ENCODE measurements around the gene NCOA1. TPM values are rescaled to one million over a fixed set of nuclear protein-coding genes. Genes with fewer than 3 reads are reported as not detected.

Gene NCOA1
- polyA plus RNA-seq, 4 donors = 13.8 to 48.5 (median 20.4) TPM

- WGBS, 3 donors = 63 to 82% (median 82%) methylated on average over 2 of the region's 2 CpGs
- no peak overlapping the region for H3K27ac ChIP-seq (ENCODE audit: low read depth in 1 of 3, low read length in 2 of 3)
- peaks cover 0 to 2% (median 0%) of the 10 kb centered on the region in 3 donors for H3K4me1 ChIP-seq (ENCODE audit: control insufficient read depth in 3 of 3, insufficient read depth in 2 of 3, low read depth in 1 of 3, low read length in 2 of 3)
- H3K9me3 ChIP-seq (ENCODE audit: control insufficient read depth in 2 of 2, insufficient read depth in 1 of 2, low read depth in 1 of 2, low read length in 1 of 2) = no peaks in the 10 kb centered on the region
- H3K4me3 ChIP-seq (ENCODE audit: low read depth in 1 of 3, low read length in 3 of 3) = no peak overlapping the region
- FAIRE-seq (no peak), DNase-seq (no peak)
- no peaks in the 10 kb centered on the region for H3K36me3 ChIP-seq (ENCODE audit: control insufficient read depth in 3 of 3, insufficient read depth in 2 of 3, low read depth in 1 of 3, low read length in 3 of 3)
- no peaks in the 10 kb centered on the region for H3K27me3 ChIP-seq (ENCODE audit: control insufficient read depth in 3 of 3, insufficient read depth in 3 of 3, low read length in 3 of 3)
Observed at GRCh38 chr2:24469148-24469650, 21.9 kb upstream of the NCOA1 start.

- Histone ChIP-seq H3K27ac (ENCODE audit: low read depth in 1 of 3, low read length in 2 of 3) (no peak overlapping the region), H3K4me1 (ENCODE audit: control insufficient read depth in 3 of 3, insufficient read depth in 2 of 3, low read depth in 1 of 3, low read length in 2 of 3) (no peaks in the 10 kb centered on the region), H3K27me3 (ENCODE audit: control insufficient read depth in 3 of 3, insufficient read depth in 3 of 3, low read length in 3 of 3) (no peaks in the 10 kb centered on the region), H3K36me3 (ENCODE audit: control insufficient read depth in 3 of 3, insufficient read depth in 2 of 3, low read depth in 1 of 3, low read length in 3 of 3) (no peaks in the 10 kb centered on the region), H3K9me3 (ENCODE audit: control insufficient read depth in 2 of 2, insufficient read depth in 1 of 2, low read depth in 1 of 2, low read length in 1 of 2) (no peaks in the 10 kb centered on the region), H3K4me3 (ENCODE audit: low read depth in 1 of 3, low read length in 3 of 3) (no peak overlapping the region)
- no peak for DNase-seq
- 68 to 74% (median 72%) methylated on average over 5 of the region's 5 CpGs for WGBS, 3 donors
- no peak for FAIRE-seq
Observed at GRCh38 chr2:24471662-24472061, 19.4 kb upstream of the NCOA1 start.

GRCh38 chr2:24472416-24472815 lies 18.6 kb upstream of the NCOA1 start:
- DNase-seq = no peak
- Histone ChIP-seq H3K9me3 (ENCODE audit: control insufficient read depth in 2 of 2, insufficient read depth in 1 of 2, low read depth in 1 of 2, low read length in 1 of 2) (no peaks in the 10 kb centered on the region), H3K4me1 (ENCODE audit: control insufficient read depth in 3 of 3, insufficient read depth in 2 of 3, low read depth in 1 of 3, low read length in 2 of 3) (no peaks in the 10 kb centered on the region), H3K27me3 (ENCODE audit: control insufficient read depth in 3 of 3, insufficient read depth in 3 of 3, low read length in 3 of 3) (no peaks in the 10 kb centered on the region), H3K27ac (ENCODE audit: low read depth in 1 of 3, low read length in 2 of 3) (no peak overlapping the region), H3K4me3 (ENCODE audit: low read depth in 1 of 3, low read length in 3 of 3) (no peak overlapping the region), H3K36me3 (ENCODE audit: control insufficient read depth in 3 of 3, insufficient read depth in 2 of 3, low read depth in 1 of 3, low read length in 3 of 3) (no peaks in the 10 kb centered on the region)
- WGBS, 3 donors = 64 to 88% (median 80%) methylated on average over 1 of the region's 1 CpG
- no peak for FAIRE-seq

GRCh38 chr2:24473626-24474025 lies 17.4 kb upstream of the NCOA1 start:
- no peak overlapping the region for H3K27ac ChIP-seq (ENCODE audit: low read depth in 1 of 3, low read length in 2 of 3)

GRCh38 chr2:24474053-24474452 lies 17.0 kb upstream of the NCOA1 start:
- Histone ChIP-seq H3K36me3 (ENCODE audit: control insufficient read depth in 3 of 3, insufficient read depth in 2 of 3, low read depth in 1 of 3, low read length in 3 of 3) (no peaks in the 10 kb centered on the region), H3K4me1 (ENCODE audit: control insufficient read depth in 3 of 3, insufficient read depth in 2 of 3, low read depth in 1 of 3, low read length in 2 of 3) (no peaks in the 10 kb centered on the region), H3K4me3 (ENCODE audit: low read depth in 1 of 3, low read length in 3 of 3) (no peak overlapping the region), H3K9me3 (ENCODE audit: control insufficient read depth in 2 of 2, insufficient read depth in 1 of 2, low read depth in 1 of 2, low read length in 1 of 2) (no peaks in the 10 kb centered on the region), H3K27me3 (ENCODE audit: control insufficient read depth in 3 of 3, insufficient read depth in 3 of 3, low read length in 3 of 3) (no peaks in the 10 kb centered on the region), H3K27ac (ENCODE audit: low read depth in 1 of 3, low read length in 2 of 3) (no peak overlapping the region)
- FAIRE-seq = no peak
- no peak for DNase-seq
- WGBS, 3 donors = 91 to 95% (median 92%) methylated on average over 5 of the region's 5 CpGs

More at GRCh38 chr2:24473626-24474025, 17.4 kb upstream of the NCOA1 start:
- Histone ChIP-seq H3K27me3 (ENCODE audit: control insufficient read depth in 3 of 3, insufficient read depth in 3 of 3, low read length in 3 of 3) (no peaks in the 10 kb centered on the region), H3K4me1 (ENCODE audit: control insufficient read depth in 3 of 3, insufficient read depth in 2 of 3, low read depth in 1 of 3, low read length in 2 of 3) (no peaks in the 10 kb centered on the region), H3K4me3 (ENCODE audit: low read depth in 1 of 3, low read length in 3 of 3) (no peak overlapping the region), H3K36me3 (ENCODE audit: control insufficient read depth in 3 of 3, insufficient read depth in 2 of 3, low read depth in 1 of 3, low read length in 3 of 3) (no peaks in the 10 kb centered on the region), H3K9me3 (ENCODE audit: control insufficient read depth in 2 of 2, insufficient read depth in 1 of 2, low read depth in 1 of 2, low read length in 1 of 2) (no peaks in the 10 kb centered on the region)
- no peak for FAIRE-seq
- DNase-seq = no peak

GRCh38 chr2:24477229-24477628 lies 13.8 kb upstream of the NCOA1 start:
- DNase-seq = peak; percentile 34 to 40
- no peaks in the 10 kb centered on the region for H3K27me3 ChIP-seq (ENCODE audit: control insufficient read depth in 3 of 3, insufficient read depth in 3 of 3, low read length in 3 of 3)
- H3K27ac ChIP-seq (ENCODE audit: low read depth in 1 of 3, low read length in 2 of 3) = no peak overlapping the region
- H3K36me3 ChIP-seq (ENCODE audit: control insufficient read depth in 3 of 3, insufficient read depth in 2 of 3, low read depth in 1 of 3, low read length in 3 of 3) = no peaks in the 10 kb centered on the region
- FAIRE-seq = no peak
- no peaks in the 10 kb centered on the region for H3K9me3 ChIP-seq (ENCODE audit: control insufficient read depth in 2 of 2, insufficient read depth in 1 of 2, low read depth in 1 of 2, low read length in 1 of 2)
- H3K4me1 ChIP-seq (ENCODE audit: control insufficient read depth in 3 of 3, insufficient read depth in 2 of 3, low read depth in 1 of 3, low read length in 2 of 3) = peaks cover 0 to 4% (median 0%) of the 10 kb centered on the region in 3 donors
- H3K4me3 ChIP-seq (ENCODE audit: low read depth in 1 of 3, low read length in 3 of 3) = no peak overlapping the region
- WGBS, 3 donors = 53 to 65% (median 61%) methylated on average over 6 of the region's 6 CpGs

GRCh38 chr2:24478243-24478642 lies 12.8 kb upstream of the NCOA1 start:
- FAIRE-seq = no peak

GRCh38 chr2:24480245-24480644 lies 10.8 kb upstream of the NCOA1 start:
- no peaks in the 10 kb centered on the region for H3K27me3 ChIP-seq (ENCODE audit: control insufficient read depth in 3 of 3, insufficient read depth in 3 of 3, low read length in 3 of 3)
- no peak overlapping the region for H3K27ac ChIP-seq (ENCODE audit: low read depth in 1 of 3, low read length in 2 of 3)
- H3K36me3 ChIP-seq (ENCODE audit: control insufficient read depth in 3 of 3, insufficient read depth in 2 of 3, low read depth in 1 of 3, low read length in 3 of 3) = no peaks in the 10 kb centered on the region
- 95 to 97% (median 96%) methylated on average over 4 of the region's 4 CpGs for WGBS, 3 donors
- FAIRE-seq (no peak), DNase-seq (no peak)
- peaks cover 0 to 10% (median 0%) of the 10 kb centered on the region in 3 donors for H3K4me1 ChIP-seq (ENCODE audit: control insufficient read depth in 3 of 3, insufficient read depth in 2 of 3, low read depth in 1 of 3, low read length in 2 of 3)
- H3K4me3 ChIP-seq (ENCODE audit: low read depth in 1 of 3, low read length in 3 of 3) = no peak overlapping the region
- no peaks in the 10 kb centered on the region for H3K9me3 ChIP-seq (ENCODE audit: control insufficient read depth in 2 of 2, insufficient read depth in 1 of 2, low read depth in 1 of 2, low read length in 1 of 2)

More at GRCh38 chr2:24478243-24478642, 12.8 kb upstream of the NCOA1 start:
- H3K27ac ChIP-seq (ENCODE audit: low read depth in 1 of 3, low read length in 2 of 3) = no peak overlapping the region
- H3K27me3 ChIP-seq (ENCODE audit: control insufficient read depth in 3 of 3, insufficient read depth in 3 of 3, low read length in 3 of 3) = no peaks in the 10 kb centered on the region
- peaks cover 0 to 10% (median 0%) of the 10 kb centered on the region in 3 donors for H3K4me1 ChIP-seq (ENCODE audit: control insufficient read depth in 3 of 3, insufficient read depth in 2 of 3, low read depth in 1 of 3, low read length in 2 of 3)
- no peak for DNase-seq
- no peaks in the 10 kb centered on the region for H3K36me3 ChIP-seq (ENCODE audit: control insufficient read depth in 3 of 3, insufficient read depth in 2 of 3, low read depth in 1 of 3, low read length in 3 of 3)
- 53 to 77% (median 65%) methylated on average over 3 of the region's 3 CpGs for WGBS, 3 donors
- H3K4me3 ChIP-seq (ENCODE audit: low read depth in 1 of 3, low read length in 3 of 3) = no peak overlapping the region
- H3K9me3 ChIP-seq (ENCODE audit: control insufficient read depth in 2 of 2, insufficient read depth in 1 of 2, low read depth in 1 of 2, low read length in 1 of 2) = no peaks in the 10 kb centered on the region

Data from small intestine (tissue), 7 donors.